ENCODE data around the gene VMO1.

DNA sequence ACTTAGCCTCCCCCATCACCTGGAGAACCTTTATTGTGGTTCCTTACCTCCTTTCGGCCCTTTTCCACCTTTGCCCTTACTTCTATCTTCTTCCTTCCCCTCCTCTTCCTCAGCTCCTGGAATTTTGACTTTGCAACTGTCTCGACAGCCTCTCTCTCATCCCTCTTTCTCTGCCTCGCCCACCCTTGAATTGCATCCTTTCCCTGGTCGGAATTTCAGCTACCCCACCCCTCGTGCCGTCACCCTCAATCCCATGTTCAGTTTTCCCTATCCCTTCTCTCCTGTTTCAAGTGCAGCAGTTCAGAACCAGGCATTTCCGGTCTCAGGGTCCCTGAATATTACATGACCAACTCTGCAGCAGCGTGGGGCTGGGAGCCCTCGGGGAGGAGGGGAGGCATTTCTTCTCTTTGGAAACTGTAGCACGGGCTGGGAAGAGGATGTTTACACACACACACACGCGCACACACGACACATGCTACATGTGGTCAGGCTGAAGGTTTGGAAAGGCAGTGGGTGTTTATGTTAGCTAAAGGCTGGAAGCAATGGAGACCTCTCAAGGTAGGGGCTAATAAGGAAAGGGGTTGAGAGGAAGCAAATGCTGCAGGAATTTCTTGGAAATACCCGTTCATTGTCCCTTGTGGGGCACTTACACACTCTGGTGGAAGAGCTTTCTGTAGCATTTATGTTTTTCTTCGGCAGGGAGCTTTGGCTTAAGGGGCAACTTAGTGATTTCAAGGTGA, 47.9 kb upstream of the VMO1 start:
- TF ChIP-seq, protein P1, sequence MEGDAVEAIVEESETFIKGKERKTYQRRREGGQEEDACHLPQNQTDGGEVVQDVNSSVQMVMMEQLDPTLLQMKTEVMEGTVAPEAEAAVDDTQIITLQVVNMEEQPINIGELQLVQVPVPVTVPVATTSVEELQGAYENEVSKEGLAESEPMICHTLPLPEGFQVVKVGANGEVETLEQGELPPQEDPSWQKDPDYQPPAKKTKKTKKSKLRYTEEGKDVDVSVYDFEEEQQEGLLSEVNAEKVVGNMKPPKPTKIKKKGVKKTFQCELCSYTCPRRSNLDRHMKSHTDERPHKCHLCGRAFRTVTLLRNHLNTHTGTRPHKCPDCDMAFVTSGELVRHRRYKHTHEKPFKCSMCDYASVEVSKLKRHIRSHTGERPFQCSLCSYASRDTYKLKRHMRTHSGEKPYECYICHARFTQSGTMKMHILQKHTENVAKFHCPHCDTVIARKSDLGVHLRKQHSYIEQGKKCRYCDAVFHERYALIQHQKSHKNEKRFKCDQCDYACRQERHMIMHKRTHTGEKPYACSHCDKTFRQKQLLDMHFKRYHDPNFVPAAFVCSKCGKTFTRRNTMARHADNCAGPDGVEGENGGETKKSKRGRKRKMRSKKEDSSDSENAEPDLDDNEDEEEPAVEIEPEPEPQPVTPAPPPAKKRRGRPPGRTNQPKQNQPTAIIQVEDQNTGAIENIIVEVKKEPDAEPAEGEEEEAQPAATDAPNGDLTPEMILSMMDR (IDR thresholded peaks at IDR 0.05; ENCODE audit: insufficient read depth, low read length) = no peak
- TF ChIP-seq GABPA (IDR thresholded peaks at IDR 0.05; ENCODE audit: low read depth) (no peak), POLR2AphosphoS5 (IDR thresholded peaks at IDR 0.05; ENCODE audit: low read depth) (no peak), SPI1 (IDR thresholded peaks at IDR 0.05; ENCODE audit: borderline replicate concordance, low read depth) (no peak)

All from HL-60 (cell line).